KOPT-K1 (cell line): ENCODE measurements around the gene ATP8A2.

ENCODE experiments used
- H3K27ac ChIP-seq: fragments of 200-600 bp; sonication (generic); 2 replicates; pipeline ENCODE4 v1.5.1; 2016; ENCODE audit warnings: antibody characterized with exemption, mild to moderate bottlenecking, low read depth, low read length; ENCODE audit not compliant: poor library complexity, severe bottlenecking
- H3K36me3 ChIP-seq: fragments of 200-600 bp; sonication (generic); 2 replicates; pipeline ENCODE4 v1.5.1; 2017; ENCODE audit warnings: antibody characterized with exemption, mild to moderate bottlenecking, low read length, moderate library complexity; ENCODE audit not compliant: insufficient read depth
- H3K9me3 ChIP-seq: fragments of 200-600 bp; sonication (generic); 2 replicates; pipeline ENCODE4 v1.5.1; 2017; ENCODE audit warnings: antibody characterized with exemption, low read length, mild to moderate bottlenecking; ENCODE audit not compliant: insufficient read depth, poor library complexity, severe bottlenecking

ATP8A2 gene

GRCh38 chr13:26016189-26016588 is 644.4 kb downstream of the ATP8A2 start:
- Histone ChIP-seq H3K36me3 (peaks cover 16% of the 10 kb centered on the region), H3K27ac (peak overlapping the region; percentile 11), H3K9me3 (no peaks in the 10 kb centered on the region)

GRCh38 chr13:26017196-26017921 is 645.6 kb downstream of the ATP8A2 start:
- peak overlapping the region; percentile 56 for H3K27ac ChIP-seq
- no peaks in the 10 kb centered on the region for H3K9me3 ChIP-seq
- H3K36me3 ChIP-seq, result peaks cover 24% of the 10 kb centered on the region

- peaks cover 24% of the 10 kb centered on the region for H3K36me3 ChIP-seq
- H3K27ac ChIP-seq, result peak overlapping the region; percentile 56
- H3K9me3 ChIP-seq, result no peaks in the 10 kb centered on the region
Observed at GRCh38 chr13:26017932-26018665, 646.3 kb downstream of the ATP8A2 start.

GRCh38 chr13:26019251-26019650 is 647.5 kb downstream of the ATP8A2 start:
- Histone ChIP-seq H3K27ac (peak overlapping the region; percentile 48), H3K9me3 (no peaks in the 10 kb centered on the region), H3K36me3 (peaks cover 24% of the 10 kb centered on the region)

GRCh38 chr13:26019881-26020870 is 648.4 kb downstream of the ATP8A2 start:
- Histone ChIP-seq H3K9me3 (no peaks in the 10 kb centered on the region), H3K36me3 (peaks cover 24% of the 10 kb centered on the region), H3K27ac (peak overlapping the region; percentile 48)

- Histone ChIP-seq H3K27ac (peak overlapping the region; percentile 48), H3K36me3 (peaks cover 24% of the 10 kb centered on the region), H3K9me3 (no peaks in the 10 kb centered on the region)
Observed at GRCh38 chr13:26020891-26021290, 649.1 kb downstream of the ATP8A2 start.

GRCh38 chr13:26021516-26021915 is 649.7 kb downstream of the ATP8A2 start:
- H3K27ac ChIP-seq, result no peak overlapping the region
- no peaks in the 10 kb centered on the region for H3K9me3 ChIP-seq
- peaks cover 24% of the 10 kb centered on the region for H3K36me3 ChIP-seq

- Histone ChIP-seq H3K36me3 (peaks cover 24% of the 10 kb centered on the region), H3K27ac (no peak overlapping the region), H3K9me3 (no peaks in the 10 kb centered on the region)
Observed at GRCh38 chr13:26021956-26022355, 650.2 kb downstream of the ATP8A2 start.

- H3K36me3 ChIP-seq, result peaks cover 24% of the 10 kb centered on the region
- no peak overlapping the region for H3K27ac ChIP-seq
- no peaks in the 10 kb centered on the region for H3K9me3 ChIP-seq
Observed at GRCh38 chr13:26022538-26023292, 650.9 kb downstream of the ATP8A2 start.

- H3K36me3 ChIP-seq, result peaks cover 24% of the 10 kb centered on the region
- no peak overlapping the region for H3K27ac ChIP-seq
- H3K9me3 ChIP-seq, result no peaks in the 10 kb centered on the region
Observed at GRCh38 chr13:26024558-26024957, 652.8 kb downstream of the ATP8A2 start.

GRCh38 chr13:26025196-26025595 is 653.4 kb downstream of the ATP8A2 start:
- H3K36me3 ChIP-seq, result peaks cover 18% of the 10 kb centered on the region
- no peaks in the 10 kb centered on the region for H3K9me3 ChIP-seq
- no peak overlapping the region for H3K27ac ChIP-seq

GRCh38 chr13:26025771-26026170 is 654.0 kb downstream of the ATP8A2 start:
- peaks cover 2% of the 10 kb centered on the region for H3K9me3 ChIP-seq

GRCh38 chr13:26026211-26026610 is 654.4 kb downstream of the ATP8A2 start:
- Histone ChIP-seq H3K36me3 (peaks cover 8% of the 10 kb centered on the region), H3K9me3 (peaks cover 6% of the 10 kb centered on the region), H3K27ac (peak overlapping the region; percentile 13)

More at GRCh38 chr13:26025771-26026170, 654.0 kb downstream of the ATP8A2 start:
- Histone ChIP-seq H3K27ac (no peak overlapping the region), H3K36me3 (peaks cover 12% of the 10 kb centered on the region)

GRCh38 chr13:26029581-26030136 is 657.9 kb downstream of the ATP8A2 start:
- peaks cover 13% of the 10 kb centered on the region for H3K9me3 ChIP-seq
- no peaks in the 10 kb centered on the region for H3K36me3 ChIP-seq
- H3K27ac ChIP-seq, result no peak overlapping the region
